Caco-2 (cell line): ENCODE measurements around the gene BLVRA. TPM values are rescaled to one million over a fixed set of nuclear protein-coding genes. Genes with fewer than 3 reads are reported as not detected.

ENCODE experiments used
- BruUV-seq: library from RNA; stranded (reverse); fragments of 400-500 nt; replicated peaks from 2 replicates; lab custom pipeline; 2021; lab: Mats Ljungman, UMichigan
- CTCF ChIA-PET: fragments of 300-600 bp; sonication (Branson Sonifier 250); formaldehyde crosslinking; loops from one replicate; lab custom pipeline; 2022; ENCODE audit warnings: antibody characterized with exemption; lab: Charles Lee
- POLR2A ChIA-PET: fragments of 300-600 bp; sonication (Branson Sonifier 250); formaldehyde crosslinking; loops from one replicate; lab custom pipeline; 2022; ENCODE audit warnings: antibody characterized with exemption; lab: Charles Lee
- DNase-seq, 2 experiments: peaks; one replicate each; pipeline versions ENCODE4 v3.0.0 to v3.0.0-alpha.2; 2020 to 2022
- H3K27me3 ChIP-seq: replicated peaks from 2 replicates; pipeline ENCODE4 v1.6.0; 2011; ENCODE audit warnings: low read length; ENCODE audit not compliant: control insufficient read depth, insufficient read depth
- H3K36me3 ChIP-seq: 2 replicates; pipeline ENCODE4 v1.5.1; 2011; ENCODE audit warnings: low read length; ENCODE audit not compliant: control insufficient read depth, insufficient read depth
- H3K4me1 ChIP-seq: fragments of 250-450 bp; sonication (Bioruptor Pico); 2 replicates; pipeline ENCODE4 v1.5.1; 2020; ENCODE audit warnings: mild to moderate bottlenecking
- H3K4me3 ChIP-seq: 2 replicates; pipeline ENCODE4 v1.5.1; 2011; ENCODE audit warnings: low read depth, mild to moderate bottlenecking, control low read depth, low read length
- H3K9me3 ChIP-seq: fragments of 250-450 bp; sonication (Bioruptor Pico); 2 replicates; pipeline ENCODE4 v1.5.1; 2020; ENCODE audit warnings: mild to moderate bottlenecking, moderate library complexity
- H3K27ac Mint-ChIP-seq: one replicate; pipeline ENCODE4 v1.8.0; 2022; ENCODE audit warnings: mixed read lengths; ENCODE audit not compliant: unreplicated experiment
- H3K27me3 Mint-ChIP-seq: one replicate; pipeline ENCODE4 v1.8.0; 2022; ENCODE audit warnings: mixed read lengths; ENCODE audit not compliant: insufficient read depth, unreplicated experiment
- H3K36me3 Mint-ChIP-seq: one replicate; pipeline ENCODE4 v1.8.0; 2022; ENCODE audit warnings: mild to moderate bottlenecking, mixed read lengths; ENCODE audit not compliant: insufficient read depth, unreplicated experiment
- H3K4me1 Mint-ChIP-seq: one replicate; pipeline ENCODE4 v1.8.0; 2022; ENCODE audit warnings: low read depth, mixed read lengths; ENCODE audit not compliant: unreplicated experiment
- H3K4me3 Mint-ChIP-seq: one replicate; pipeline ENCODE4 v1.8.0; 2022; ENCODE audit warnings: mild to moderate bottlenecking, moderate library complexity, mixed read lengths; ENCODE audit not compliant: unreplicated experiment
- H3K9me3 Mint-ChIP-seq: one replicate; pipeline ENCODE4 v1.8.0; 2022; ENCODE audit warnings: mixed read lengths; ENCODE audit not compliant: unreplicated experiment
- intact Hi-C: fragments of 100-400 bp; cut with micrococcal nuclease; formaldehyde crosslinking; loops from one replicate; pipeline ENCODE4 v1.10.0; 2022; ENCODE audit not compliant: unreplicated experiment
- total RNA-seq: library from RNA; stranded (reverse); gene quantifications from 2 replicates; pipeline ENCODE4 v1.2.3, GENCODE V29; 2022
- TF ChIP-seq, protein P1 (sequence below), 2 experiments: fragments of 200-600 bp in 1 of 2; IDR thresholded peaks; 1 replicate in 1 of 2; 2 replicates in 1 of 2; pipeline versions ENCODE4 v1.5.1 to v1.8.0; 2011 to 2022; ENCODE audit warnings: antibody characterized with exemption in 1 of 2, control low read depth in 1 of 2, inconsistent platforms in 1 of 2, low read depth in 1 of 2, low read length in 1 of 2, mild to moderate bottlenecking in 1 of 2, moderate library complexity in 1 of 2; ENCODE audit not compliant: insufficient read depth in 1 of 2, severe bottlenecking in 1 of 2, unreplicated experiment in 1 of 2

BLVRA gene
- total RNA-seq, 1 experiment from 2014 or later: 27.9 TPM

DNA sequence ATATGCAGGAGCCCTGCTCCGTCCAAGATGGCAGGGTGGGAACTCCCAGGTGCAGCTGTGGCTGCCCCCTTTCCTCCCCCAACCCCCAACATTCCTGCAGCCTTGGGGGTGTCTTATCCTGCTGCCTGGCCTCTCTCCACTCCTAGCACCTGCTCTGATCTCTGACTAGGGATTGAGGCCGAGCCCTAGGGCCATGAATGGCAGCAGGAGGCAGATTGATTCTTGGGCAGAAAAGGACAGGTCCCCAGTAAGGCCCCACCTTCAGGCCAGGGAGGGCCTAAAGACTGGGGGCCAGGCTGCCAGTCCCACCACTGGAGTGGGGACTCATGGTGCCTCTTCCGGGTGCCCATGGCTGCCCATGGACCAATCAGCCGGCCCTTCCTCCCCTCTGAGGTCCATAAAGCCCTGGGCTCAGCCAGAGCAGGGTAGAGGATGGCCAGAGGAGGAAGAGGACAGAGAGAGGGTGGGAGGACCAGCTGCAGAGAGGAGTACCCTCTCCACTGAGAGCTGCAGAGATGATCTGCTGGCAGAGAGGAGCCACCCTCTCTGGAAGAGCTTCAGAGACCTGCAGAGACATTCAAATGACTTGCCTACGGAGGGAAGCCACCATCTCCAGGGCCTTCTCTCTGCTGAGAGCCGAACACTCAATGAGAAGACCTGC is 20.9 kb upstream of the BLVRA start:
- Mint-ChIP-seq H3K9me3 (peaks cover 21% of the 10 kb centered on the region), H3K4me3 (no peak overlapping the region), H3K36me3 (no peaks in the 10 kb centered on the region), H3K27me3 (no peaks in the 10 kb centered on the region), H3K27ac (no peak overlapping the region), H3K4me1 (peaks cover 11% of the 10 kb centered on the region)
- no TSS peak for BruUV-seq
- Histone ChIP-seq H3K36me3 (no peaks in the 10 kb centered on the region), H3K4me3 (no peak overlapping the region), H3K9me3 (no peaks in the 10 kb centered on the region), H3K27me3 (no peaks in the 10 kb centered on the region), H3K4me1 (peaks cover 13% of the 10 kb centered on the region)
- DNase-seq: no peak
- TF ChIP-seq, protein P1, sequence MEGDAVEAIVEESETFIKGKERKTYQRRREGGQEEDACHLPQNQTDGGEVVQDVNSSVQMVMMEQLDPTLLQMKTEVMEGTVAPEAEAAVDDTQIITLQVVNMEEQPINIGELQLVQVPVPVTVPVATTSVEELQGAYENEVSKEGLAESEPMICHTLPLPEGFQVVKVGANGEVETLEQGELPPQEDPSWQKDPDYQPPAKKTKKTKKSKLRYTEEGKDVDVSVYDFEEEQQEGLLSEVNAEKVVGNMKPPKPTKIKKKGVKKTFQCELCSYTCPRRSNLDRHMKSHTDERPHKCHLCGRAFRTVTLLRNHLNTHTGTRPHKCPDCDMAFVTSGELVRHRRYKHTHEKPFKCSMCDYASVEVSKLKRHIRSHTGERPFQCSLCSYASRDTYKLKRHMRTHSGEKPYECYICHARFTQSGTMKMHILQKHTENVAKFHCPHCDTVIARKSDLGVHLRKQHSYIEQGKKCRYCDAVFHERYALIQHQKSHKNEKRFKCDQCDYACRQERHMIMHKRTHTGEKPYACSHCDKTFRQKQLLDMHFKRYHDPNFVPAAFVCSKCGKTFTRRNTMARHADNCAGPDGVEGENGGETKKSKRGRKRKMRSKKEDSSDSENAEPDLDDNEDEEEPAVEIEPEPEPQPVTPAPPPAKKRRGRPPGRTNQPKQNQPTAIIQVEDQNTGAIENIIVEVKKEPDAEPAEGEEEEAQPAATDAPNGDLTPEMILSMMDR (IDR thresholded peaks at IDR 0.05; ENCODE audit: insufficient read depth in 1 of 2, low read depth in 1 of 2, low read length in 1 of 2, severe bottlenecking in 1 of 2, unreplicated experiment in 1 of 2): no peak
- POLR2A ChIA-PET: no interaction called here
- intact Hi-C loops: no loop called here
- CTCF ChIA-PET: no interaction called here

DNA sequence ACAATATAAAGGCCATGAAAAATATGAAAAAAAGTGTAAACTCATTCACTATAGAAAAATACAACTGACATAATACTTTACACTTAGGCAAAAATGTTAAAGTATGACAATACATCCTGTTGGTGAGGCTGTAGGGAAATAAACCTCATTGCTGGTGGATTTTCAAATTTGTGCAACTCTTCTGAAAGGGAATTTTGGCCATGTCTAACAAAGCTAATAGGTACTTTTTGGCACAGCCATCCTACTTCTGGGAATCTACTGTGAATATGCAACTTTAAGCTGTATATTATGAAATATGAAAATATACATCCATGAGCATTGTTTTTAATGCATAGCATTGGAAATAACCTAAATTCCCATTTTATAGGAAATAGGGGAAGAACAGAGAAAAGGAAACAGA is 15.8 kb upstream of the BLVRA start:
- H3K4me1 ChIP-seq: no peaks in the 10 kb centered on the region
- TF ChIP-seq, protein P1 (IDR thresholded peaks at IDR 0.05; ENCODE audit: insufficient read depth in 1 of 2, low read depth in 1 of 2, low read length in 1 of 2, severe bottlenecking in 1 of 2, unreplicated experiment in 1 of 2): no peak
- Mint-ChIP-seq H3K27me3 (peaks cover 5% of the 10 kb centered on the region), H3K4me3 (no peak overlapping the region), H3K4me1 (no peaks in the 10 kb centered on the region), H3K9me3 (peaks cover 10% of the 10 kb centered on the region), H3K27ac (no peak overlapping the region), H3K36me3 (no peaks in the 10 kb centered on the region)
- no peaks in the 10 kb centered on the region for H3K9me3 ChIP-seq
- intact Hi-C loops: no loop called here
- H3K36me3 ChIP-seq: no peaks in the 10 kb centered on the region
- CTCF ChIA-PET: interaction anchor here (0.6 kb wide), 1 partner anchor 8 kb away, joined by 3 read pairs; no protein-coding TSS in a partner anchor
- no peak overlapping the region for H3K4me3 ChIP-seq
- BruUV-seq: no TSS peak
- no peaks in the 10 kb centered on the region for H3K27me3 ChIP-seq
- POLR2A ChIA-PET: no interaction called here
- no peak for DNase-seq

DNA sequence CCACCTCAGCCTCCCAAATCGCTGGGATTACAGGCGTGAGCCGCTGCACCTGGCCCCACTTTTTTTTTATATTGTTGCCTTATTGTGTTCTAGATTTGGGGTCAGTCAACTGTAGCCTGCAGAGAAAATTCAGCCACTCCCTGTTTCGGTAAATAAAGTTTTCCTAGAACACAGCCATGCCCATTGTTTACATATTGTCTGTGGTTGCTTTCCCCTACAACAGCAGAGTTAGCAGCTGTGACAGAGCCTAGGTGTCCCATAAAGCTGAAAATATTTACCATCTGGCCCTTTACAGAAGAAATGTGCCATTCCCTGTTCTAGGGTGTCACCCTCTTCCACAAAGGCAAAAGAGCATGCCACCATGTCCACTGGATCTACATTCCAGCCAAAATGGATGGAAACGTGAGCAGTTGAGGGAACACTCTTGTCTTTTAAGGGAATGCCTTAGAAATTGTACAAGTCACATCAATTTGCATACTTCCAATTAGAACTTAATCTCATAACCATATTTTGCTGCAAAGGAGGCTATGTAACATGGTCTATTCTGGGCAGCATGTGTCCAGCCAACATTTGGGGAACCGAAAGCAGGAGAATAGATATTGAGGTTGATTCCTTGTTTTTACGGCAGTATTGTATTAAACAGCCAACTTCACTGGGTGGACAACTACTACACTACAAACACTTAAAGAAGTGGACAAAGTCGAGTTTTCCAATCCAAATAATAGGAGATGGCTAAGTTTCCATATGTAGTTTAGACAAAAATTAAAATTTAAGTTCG is 11.0 kb upstream of the BLVRA start:
- no peak overlapping the region for H3K4me3 ChIP-seq

More for the DNA sequence above, 11.0 kb upstream of the BLVRA start:
- no TSS peak for BruUV-seq
- Mint-ChIP-seq H3K36me3 (no peaks in the 10 kb centered on the region), H3K27me3 (peaks cover 5% of the 10 kb centered on the region), H3K27ac (no peak overlapping the region), H3K9me3 (no peaks in the 10 kb centered on the region), H3K4me1 (no peaks in the 10 kb centered on the region), H3K4me3 (no peak overlapping the region)
- Histone ChIP-seq H3K9me3 (no peaks in the 10 kb centered on the region), H3K36me3 (no peaks in the 10 kb centered on the region), H3K4me1 (no peaks in the 10 kb centered on the region), H3K27me3 (no peaks in the 10 kb centered on the region)
- POLR2A ChIA-PET: no interaction called here
- TF ChIP-seq, protein P1 (IDR thresholded peaks at IDR 0.05; ENCODE audit: insufficient read depth in 1 of 2, low read depth in 1 of 2, low read length in 1 of 2, severe bottlenecking in 1 of 2, unreplicated experiment in 1 of 2): no peak
- CTCF ChIA-PET: no interaction called here
- no peak for DNase-seq
- intact Hi-C loops: no loop called here
